NCI-H524 treated with DMSO at 0.1 percent for 48 hours (cell line): Measurements from ENCODE around the gene TXNDC17.
"Not testable (repeated sequence)": the region's sequence is repeated elsewhere in the genome, so short reads cannot be mapped to it uniquely, and the experiment has no call there.

ENCODE experiments used
- DNase-seq: peaks from one replicate; lab custom pipeline; 2025; lab: John Stamatoyannopoulos, UW

Gene TXNDC17

GRCh38 chr17:6684460-6684783 is 43.6 kb downstream of the TXNDC17 start:
- no peak for DNase-seq

GRCh38 chr17:6684881-6685767 is 44.3 kb downstream of the TXNDC17 start:
- no peak for DNase-seq

GRCh38 chr17:6686026-6686425 is 45.2 kb downstream of the TXNDC17 start:
- no peak for DNase-seq

- DNase-seq, result no peak
Measured at GRCh38 chr17:6688944-6689343, 48.1 kb downstream of the TXNDC17 start.

- DNase-seq, result no peak
Measured at GRCh38 chr17:6690641-6691040, 49.8 kb downstream of the TXNDC17 start.

- no peak for DNase-seq
Measured at GRCh38 chr17:6691546-6691945, 50.7 kb downstream of the TXNDC17 start.

- DNase-seq, result not testable (repeated sequence)
Measured at GRCh38 chr17:6691958-6692357, 51.1 kb downstream of the TXNDC17 start.
